GM06990 (cell line): Measurements from ENCODE around the gene CLDN11.

Source experiments
- DNase-seq: peaks from one replicate; pipeline ENCODE4 v3.0.0-alpha.2; 2011; ENCODE audit not compliant: insufficient read length; ENCODE audit errors: extremely low read depth
- H3K27me3 ChIP-seq: replicated peaks from 2 replicates; pipeline ENCODE4 v1.6.0; 2011; ENCODE audit warnings: low read length; ENCODE audit not compliant: control insufficient read depth, insufficient read depth
- H3K36me3 ChIP-seq: 2 replicates; pipeline ENCODE4 v1.5.1; 2011; ENCODE audit warnings: low read length; ENCODE audit not compliant: control insufficient read depth, insufficient read depth
- H3K4me3 ChIP-seq: replicated peaks from 2 replicates; pipeline ENCODE4 v1.5.1; 2011; ENCODE audit warnings: low read depth, mild to moderate bottlenecking, control low read depth, low read length
- CTCF ChIP-seq: IDR thresholded peaks from 2 replicates; pipeline ENCODE4 v1.5.1; 2011; ENCODE audit warnings: low read length, control low read depth, mild to moderate bottlenecking, inconsistent platforms; ENCODE audit not compliant: insufficient read depth, poor library complexity, severe bottlenecking

Gene CLDN11

GRCh38 chr3:170414202-170414663 lies 4.4 kb upstream of the CLDN11 start:
- Histone ChIP-seq H3K27me3 (no peaks in the 10 kb centered on the region; the same call in 1 of the 2 replicates), H3K4me3 (no peak overlapping the region), H3K36me3 (no peaks in the 10 kb centered on the region)
- TF ChIP-seq CTCF, result peak; percentile 99
- no peak for DNase-seq

GRCh38 chr3:170417090-170417489 lies 1.6 kb upstream of the CLDN11 start:
- no peaks in the 10 kb centered on the region for H3K36me3 ChIP-seq
- H3K27me3 ChIP-seq, result no peaks in the 10 kb centered on the region; the same call in none of the 2 replicates
- no peak for TF ChIP-seq CTCF
- no peak overlapping the region for H3K4me3 ChIP-seq
- DNase-seq, result no peak

GRCh38 chr3:170419557-170420087 lies 954 bp downstream of the CLDN11 start:
- H3K36me3 ChIP-seq, result no peaks in the 10 kb centered on the region
- H3K4me3 ChIP-seq, result no peak overlapping the region
- no peaks in the 10 kb centered on the region; the same call in none of the 2 replicates for H3K27me3 ChIP-seq
- no peak for DNase-seq
- no peak for TF ChIP-seq CTCF

GRCh38 chr3:170420307-170420821 lies 1.7 kb downstream of the CLDN11 start:
- no peak for DNase-seq
- TF ChIP-seq CTCF, result no peak
- no peak overlapping the region for H3K4me3 ChIP-seq
- H3K36me3 ChIP-seq, result no peaks in the 10 kb centered on the region
- no peaks in the 10 kb centered on the region; the same call in none of the 2 replicates for H3K27me3 ChIP-seq

GRCh38 chr3:170421111-170421641 lies 2.5 kb downstream of the CLDN11 start:
- Histone ChIP-seq H3K27me3 (no peaks in the 10 kb centered on the region; the same call in none of the 2 replicates), H3K4me3 (no peak overlapping the region), H3K36me3 (no peaks in the 10 kb centered on the region)
- TF ChIP-seq CTCF, result no peak
- DNase-seq, result no peak
